BE2C (cell line): ENCODE results near the gene RNF144A.

Experiments used
- DNase-seq: peaks from one replicate; pipeline ENCODE4 v3.0.0-alpha.2; 2020
- H3K27me3 ChIP-seq: fragments of 250-450 bp; sonication (Bioruptor Pico); 2 replicates; pipeline ENCODE4 v1.5.1; 2020; ENCODE audit warnings: mild to moderate bottlenecking
- H3K36me3 ChIP-seq: fragments of 250-450 bp; sonication (Bioruptor Pico); 2 replicates; pipeline ENCODE4 v1.5.1; 2020; ENCODE audit warnings: mild to moderate bottlenecking
- H3K4me1 ChIP-seq: fragments of 250-450 bp; sonication (Bioruptor Pico); 2 replicates; pipeline ENCODE4 v1.5.1; 2020
- H3K4me3 ChIP-seq: 2 replicates; pipeline ENCODE4 v1.5.1; 2011; ENCODE audit warnings: low read depth, low read length
- H3K9me3 ChIP-seq: fragments of 250-450 bp; sonication (Bioruptor Pico); 2 replicates; pipeline ENCODE4 v1.5.1; 2020
- CTCF ChIP-seq: IDR thresholded peaks from 2 replicates; pipeline ENCODE4 v1.5.1; 2012; ENCODE audit warnings: mild to moderate bottlenecking, low read depth, low read length

Gene RNF144A

GRCh38 chr2:7060631-7061449 lies 143.6 kb downstream of the RNF144A start:
- Histone ChIP-seq H3K36me3 (0 out of 2 replicates have a peak, but pooled peaks cover 4% of the 10 kb centered on the region), H3K4me3 (no peak overlapping the region), H3K27me3 (no peaks in the 10 kb centered on the region), H3K9me3 (no peaks in the 10 kb centered on the region), H3K4me1 (peaks cover 42% of the 10 kb centered on the region)
- TF ChIP-seq CTCF: no peak
- no peak for DNase-seq

- no peaks in the 10 kb centered on the region for H3K27me3 ChIP-seq
- 0 out of 2 replicates have a peak, but pooled peaks cover 4% of the 10 kb centered on the region for H3K36me3 ChIP-seq
- peaks cover 42% of the 10 kb centered on the region for H3K4me1 ChIP-seq
- H3K4me3 ChIP-seq: no peak overlapping the region
- no peak for DNase-seq
- TF ChIP-seq CTCF: no peak
- H3K9me3 ChIP-seq: no peaks in the 10 kb centered on the region
Measured at GRCh38 chr2:7061450-7061789, 144.2 kb downstream of the RNF144A start.

- Histone ChIP-seq H3K9me3 (no peaks in the 10 kb centered on the region), H3K27me3 (no peaks in the 10 kb centered on the region)
Measured at GRCh38 chr2:7061921-7062320, 144.7 kb downstream of the RNF144A start.

DNA sequence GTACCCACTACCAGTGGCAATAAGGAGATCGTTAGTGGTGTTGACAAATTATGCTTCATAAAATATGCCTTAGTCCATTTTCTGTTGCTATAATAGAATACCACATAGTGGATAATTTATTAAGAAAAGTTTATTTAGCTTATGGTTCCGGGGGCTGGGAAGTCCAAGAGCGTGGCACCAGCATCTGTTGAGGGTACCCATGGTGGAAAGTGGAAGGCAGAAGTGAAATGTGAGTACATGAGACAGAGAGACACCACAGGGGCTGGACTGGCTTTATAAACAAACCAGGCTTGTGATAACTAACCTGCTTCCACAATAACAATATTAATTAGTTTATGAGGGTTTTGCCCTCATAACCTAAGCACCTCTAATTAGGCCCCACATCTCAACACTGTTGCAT lies 146.6 kb downstream of the RNF144A start:
- no peak for TF ChIP-seq CTCF
- no peak for DNase-seq
- H3K36me3 ChIP-seq: 0 out of 2 replicates have a peak, but pooled peaks cover 4% of the 10 kb centered on the region
- H3K27me3 ChIP-seq: no peaks in the 10 kb centered on the region
- no peak overlapping the region for H3K4me3 ChIP-seq
- no peaks in the 10 kb centered on the region for H3K9me3 ChIP-seq
- peaks cover 32% of the 10 kb centered on the region for H3K4me1 ChIP-seq

More at GRCh38 chr2:7061921-7062320, 144.7 kb downstream of the RNF144A start:
- H3K36me3 ChIP-seq: 0 out of 2 replicates have a peak, but pooled peaks cover 4% of the 10 kb centered on the region
- TF ChIP-seq CTCF: no peak
- H3K4me3 ChIP-seq: peak overlapping the region; percentile 27
- DNase-seq: peak; percentile 76
- peaks cover 42% of the 10 kb centered on the region for H3K4me1 ChIP-seq

DNA sequence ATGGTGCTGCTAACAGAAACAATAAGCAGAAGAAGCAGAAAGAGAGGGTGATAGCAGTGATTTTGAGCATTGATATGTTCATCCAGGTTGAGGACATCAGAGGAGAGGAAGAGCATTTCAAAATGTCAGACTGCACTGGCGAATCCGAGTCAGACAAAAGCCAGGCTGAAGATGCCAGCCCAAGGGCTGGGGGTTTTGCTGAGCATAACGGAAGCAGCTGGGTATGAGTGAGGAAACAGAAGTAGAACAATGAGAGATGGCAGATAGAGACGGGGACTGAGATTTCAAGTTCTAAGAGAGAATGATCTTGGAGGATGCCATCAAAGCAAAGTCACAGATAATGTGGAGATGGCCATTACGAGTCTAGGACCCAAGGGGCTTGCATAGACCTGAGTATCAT lies 151.2 kb downstream of the RNF144A start:
- H3K4me1 ChIP-seq: peaks cover 28% of the 10 kb centered on the region
- no peaks in the 10 kb centered on the region for H3K9me3 ChIP-seq
- H3K36me3 ChIP-seq: peaks cover 4% of the 10 kb centered on the region; the same call in 1 of the 2 replicates
- TF ChIP-seq CTCF: no peak
- H3K4me3 ChIP-seq: no peak overlapping the region
- H3K27me3 ChIP-seq: no peaks in the 10 kb centered on the region
- no peak for DNase-seq

DNA sequence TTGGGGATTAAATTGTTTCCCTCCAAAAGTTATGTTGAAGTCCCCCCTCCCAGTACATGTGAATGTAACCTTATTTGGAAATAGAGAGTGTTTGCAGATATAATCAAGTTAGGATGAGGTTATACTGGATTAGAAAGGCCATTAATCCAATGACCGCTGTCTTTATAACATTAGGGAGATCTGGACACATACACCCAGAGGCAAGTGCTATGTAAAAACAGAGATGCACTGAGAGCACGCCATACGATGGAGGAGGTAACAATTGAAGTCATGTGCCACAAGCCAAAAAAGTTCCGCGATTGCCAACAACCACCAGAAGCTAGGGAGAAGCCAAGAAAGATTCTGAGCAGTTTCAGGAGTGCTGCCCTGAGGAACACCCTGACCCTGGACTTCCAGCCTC lies 153.3 kb downstream of the RNF144A start:
- Histone ChIP-seq H3K4me3 (no peak overlapping the region), H3K27me3 (no peaks in the 10 kb centered on the region), H3K4me1 (peaks cover 29% of the 10 kb centered on the region), H3K36me3 (peaks cover 3% of the 10 kb centered on the region; the same call in 1 of the 2 replicates), H3K9me3 (no peaks in the 10 kb centered on the region)
- TF ChIP-seq CTCF: no peak
- peak; percentile 76 for DNase-seq
